NT2/D1 (cell line): ENCODE results near the gene DDX3X.

Source experiments
- DNase-seq: peaks from one replicate; pipeline ENCODE4 v3.0.0-alpha.2; 2011; ENCODE audit warnings: low read depth, low spot score
- H3K27me3 ChIP-seq: 2 replicates; pipeline ENCODE4 v1.6.0; 2011; ENCODE audit warnings: mild to moderate bottlenecking; ENCODE audit not compliant: insufficient read length, insufficient read depth
- H3K36me3 ChIP-seq: 2 replicates; pipeline ENCODE4 v1.6.1; 2011; ENCODE audit warnings: mild to moderate bottlenecking, low read length, mixed read lengths; ENCODE audit not compliant: insufficient read depth, insufficient read length
- H3K4me1 ChIP-seq: 2 replicates; pipeline ENCODE4 v1.5.1; 2011; ENCODE audit not compliant: insufficient read depth, insufficient read length
- H3K4me3 ChIP-seq: 2 replicates; pipeline ENCODE4 v1.5.1; 2011; ENCODE audit warnings: low read depth; ENCODE audit not compliant: insufficient read length
- H3K9ac ChIP-seq: 2 replicates; pipeline ENCODE4 v1.6.0; 2011; ENCODE audit warnings: low read depth; ENCODE audit not compliant: insufficient read length
- H3K9me3 ChIP-seq: 2 replicates; pipeline ENCODE4 v1.5.1; 2011; ENCODE audit warnings: mild to moderate bottlenecking, low read length; ENCODE audit not compliant: insufficient read depth
- SUZ12 ChIP-seq: IDR thresholded peaks from 2 replicates; pipeline ENCODE4 v1.6.1; 2011; ENCODE audit not compliant: insufficient read length, insufficient read depth; ENCODE audit errors: extremely low read depth
- YY1 ChIP-seq: IDR thresholded peaks from 2 replicates; pipeline ENCODE4 v1.6.1; 2011; ENCODE audit not compliant: insufficient read length, insufficient read depth
- ZNF274 ChIP-seq: IDR thresholded peaks from 2 replicates; pipeline ENCODE4 v1.6.1; 2011; ENCODE audit warnings: mild to moderate bottlenecking, low read depth, low read length

Gene DDX3X

GRCh38 chrX:41301438-41301824, 32.5 kb upstream of the DDX3X start:
- Histone ChIP-seq H3K9me3 (no peaks in the 10 kb centered on the region), H3K4me1 (peaks cover 12% of the 10 kb centered on the region), H3K27me3 (no peaks in the 10 kb centered on the region), H3K9ac (no peak overlapping the region), H3K36me3 (no peaks in the 10 kb centered on the region), H3K4me3 (no peak overlapping the region)
- TF ChIP-seq ZNF274 (no peak), SUZ12 (no peak), YY1 (no peak)
- no peak for DNase-seq

- TF ChIP-seq ZNF274: no peak
- no peak for TF ChIP-seq YY1
- TF ChIP-seq SUZ12: no peak
- no peaks in the 10 kb centered on the region for H3K9me3 ChIP-seq
- H3K4me3 ChIP-seq: no peak overlapping the region
- peaks cover 12% of the 10 kb centered on the region for H3K4me1 ChIP-seq
- no peak for DNase-seq
- H3K9ac ChIP-seq: peak overlapping the region; percentile 26
- H3K27me3 ChIP-seq: no peaks in the 10 kb centered on the region
- no peaks in the 10 kb centered on the region for H3K36me3 ChIP-seq
Observed at GRCh38 chrX:41302370-41302769, 31.6 kb upstream of the DDX3X start.

- Histone ChIP-seq H3K4me3 (no peak overlapping the region), H3K9ac (peak overlapping the region; percentile 26)
- TF ChIP-seq ZNF274 (no peak), SUZ12 (no peak), YY1 (no peak)
Observed at GRCh38 chrX:41303013-41303412, 30.9 kb upstream of the DDX3X start.

GRCh38 chrX:41304178-41304577, 29.8 kb upstream of the DDX3X start:
- H3K4me1 ChIP-seq: peaks cover 7% of the 10 kb centered on the region
- no peaks in the 10 kb centered on the region for H3K36me3 ChIP-seq
- no peaks in the 10 kb centered on the region for H3K27me3 ChIP-seq
- H3K9me3 ChIP-seq: no peaks in the 10 kb centered on the region
- H3K4me3 ChIP-seq: no peak overlapping the region
- H3K9ac ChIP-seq: no peak overlapping the region
- DNase-seq: peak; percentile 42
- no peak for TF ChIP-seq SUZ12
- TF ChIP-seq ZNF274: no peak
- no peak for TF ChIP-seq YY1

More at GRCh38 chrX:41303013-41303412, 30.9 kb upstream of the DDX3X start:
- no peak for DNase-seq
- no peaks in the 10 kb centered on the region for H3K9me3 ChIP-seq
- no peaks in the 10 kb centered on the region for H3K36me3 ChIP-seq
- no peaks in the 10 kb centered on the region for H3K27me3 ChIP-seq
- peaks cover 12% of the 10 kb centered on the region for H3K4me1 ChIP-seq

- Histone ChIP-seq H3K9ac (no peak overlapping the region), H3K4me3 (no peak overlapping the region), H3K4me1 (no peaks in the 10 kb centered on the region), H3K9me3 (no peaks in the 10 kb centered on the region), H3K36me3 (no peaks in the 10 kb centered on the region), H3K27me3 (no peaks in the 10 kb centered on the region)
- DNase-seq: no peak
- TF ChIP-seq ZNF274 (no peak), SUZ12 (no peak), YY1 (no peak)
Observed at GRCh38 chrX:41308884-41309647, 24.9 kb upstream of the DDX3X start.

GRCh38 chrX:41312786-41313185, 21.2 kb upstream of the DDX3X start:
- TF ChIP-seq YY1 (no peak), ZNF274 (no peak), SUZ12 (no peak)

GRCh38 chrX:41313419-41313818, 20.5 kb upstream of the DDX3X start:
- peaks cover 2% of the 10 kb centered on the region for H3K4me1 ChIP-seq
- H3K9me3 ChIP-seq: no peaks in the 10 kb centered on the region
- no peak overlapping the region for H3K4me3 ChIP-seq
- H3K36me3 ChIP-seq: no peaks in the 10 kb centered on the region
- no peaks in the 10 kb centered on the region for H3K27me3 ChIP-seq
- no peak for DNase-seq
- TF ChIP-seq ZNF274: no peak
- H3K9ac ChIP-seq: no peak overlapping the region

More at GRCh38 chrX:41312786-41313185, 21.2 kb upstream of the DDX3X start:
- H3K4me3 ChIP-seq: no peak overlapping the region
- no peaks in the 10 kb centered on the region for H3K9me3 ChIP-seq
- no peak overlapping the region for H3K9ac ChIP-seq
- H3K36me3 ChIP-seq: no peaks in the 10 kb centered on the region
- no peaks in the 10 kb centered on the region for H3K27me3 ChIP-seq
- DNase-seq: no peak
- H3K4me1 ChIP-seq: peaks cover 2% of the 10 kb centered on the region

GRCh38 chrX:41314204-41314603, 19.8 kb upstream of the DDX3X start:
- Histone ChIP-seq H3K4me1 (peaks cover 2% of the 10 kb centered on the region), H3K9me3 (no peaks in the 10 kb centered on the region), H3K9ac (no peak overlapping the region), H3K27me3 (no peaks in the 10 kb centered on the region), H3K36me3 (no peaks in the 10 kb centered on the region), H3K4me3 (no peak overlapping the region)
- DNase-seq: no peak
- no peak for TF ChIP-seq SUZ12
- no peak for TF ChIP-seq ZNF274
- no peak for TF ChIP-seq YY1
